ENCODE measurements around the gene CREBBP.

CREBBP gene

DNA sequence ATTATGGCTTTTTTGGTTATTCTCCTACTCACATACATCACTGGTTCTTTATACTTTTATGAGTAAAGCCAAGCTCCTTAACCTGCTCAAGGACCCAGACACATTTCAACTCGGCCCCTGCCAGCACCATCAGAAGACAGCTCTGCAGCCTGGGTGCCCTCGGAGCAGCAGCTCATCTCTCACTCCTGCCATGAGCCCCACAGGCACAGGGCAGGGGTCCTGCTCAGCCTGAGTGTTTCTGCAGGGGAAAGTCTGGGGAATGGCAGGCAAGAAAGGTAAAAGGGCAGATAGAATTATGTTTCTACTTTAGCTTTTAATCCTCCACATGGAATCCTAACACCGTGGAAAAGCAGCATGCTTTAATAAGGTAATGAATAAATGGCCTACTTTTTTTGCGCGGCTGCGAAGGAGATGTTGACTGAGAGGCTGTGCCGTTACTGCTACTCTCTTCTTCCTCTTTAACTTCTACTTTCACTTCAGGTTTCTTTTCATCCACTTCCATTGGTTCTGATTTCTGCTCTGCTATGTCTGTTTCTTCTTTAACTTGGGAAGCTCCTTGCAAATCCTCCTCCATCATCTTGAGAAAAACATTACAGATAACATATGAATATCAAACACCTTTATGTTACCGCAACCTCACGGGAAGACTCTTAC, 113.1 kb downstream of the CREBBP start:
- no peak for DNase-seq (ENCODE audit: low spot score)

DNA sequence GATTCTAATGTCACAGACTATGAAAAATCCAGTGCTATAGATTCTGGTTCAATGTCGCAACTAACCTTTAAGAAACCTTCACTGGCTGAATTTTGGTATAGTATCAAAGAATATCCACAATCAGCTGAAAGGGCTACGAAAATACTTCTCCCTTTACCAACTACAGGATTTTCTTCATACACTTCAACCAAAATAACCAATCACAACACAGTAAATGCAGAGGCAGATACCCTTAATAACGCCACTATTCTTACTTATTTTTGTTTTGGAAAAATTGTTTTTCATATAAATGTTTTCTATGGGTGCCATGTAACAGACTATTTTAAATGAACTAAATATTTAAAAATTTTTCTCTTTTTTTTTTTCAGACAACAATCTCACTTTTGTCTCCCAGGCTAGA, 114.3 kb downstream of the CREBBP start:
- no peak for DNase-seq (ENCODE audit: low spot score)

DNA sequence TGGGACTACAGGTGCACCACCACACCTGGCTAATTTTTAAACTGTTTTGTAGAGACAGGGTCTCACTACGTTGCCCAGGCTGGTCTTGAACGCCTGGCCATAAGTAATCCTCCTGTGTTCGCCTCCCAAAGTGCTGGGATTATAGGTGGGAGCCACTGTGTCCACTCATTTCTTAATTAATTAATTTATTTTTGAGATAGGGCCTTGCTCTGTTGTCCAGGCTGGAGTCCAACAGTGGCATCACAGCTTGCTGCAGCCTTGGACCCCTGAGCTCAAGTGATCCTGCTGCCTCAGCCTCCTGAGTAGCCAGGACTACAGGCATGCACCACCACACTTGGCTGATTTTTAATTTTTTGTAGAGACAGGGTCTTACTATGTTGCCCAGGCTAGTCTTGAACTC, 116.1 kb downstream of the CREBBP start:
- DNase-seq (ENCODE audit: low spot score): no peak

DNA sequence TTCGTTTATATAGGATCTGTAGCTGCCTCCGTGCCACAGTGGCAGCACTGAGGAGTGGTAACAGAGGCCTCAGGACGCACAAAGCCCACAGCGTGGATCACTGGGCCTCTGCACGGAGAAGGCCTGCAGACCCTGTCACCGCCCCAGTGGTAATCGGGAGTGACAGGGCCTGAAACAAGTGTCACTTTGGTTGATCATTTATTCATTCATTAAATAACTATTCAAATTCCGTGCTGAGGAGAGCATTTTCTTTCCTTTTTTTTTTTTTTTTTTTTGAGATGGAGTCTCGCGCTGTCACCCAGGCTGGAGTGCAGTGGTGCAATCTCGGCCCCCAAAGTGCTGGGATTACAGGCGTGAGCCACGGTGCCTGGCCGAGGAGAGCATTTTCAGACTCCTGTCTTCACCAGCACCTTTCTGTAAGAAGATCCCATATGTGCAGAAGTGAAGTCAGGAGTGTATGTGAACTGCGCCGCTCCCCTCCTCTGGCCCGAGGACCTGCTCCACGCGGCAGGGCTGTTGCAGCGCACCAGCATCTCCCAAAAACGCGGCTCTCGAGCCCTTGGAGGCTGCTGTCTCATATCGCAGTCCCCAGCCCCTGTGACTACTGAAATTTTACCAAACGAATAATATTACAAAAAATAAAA, 118.3 kb downstream of the CREBBP start:
- DNase-seq (ENCODE audit: low spot score): no peak

DNA sequence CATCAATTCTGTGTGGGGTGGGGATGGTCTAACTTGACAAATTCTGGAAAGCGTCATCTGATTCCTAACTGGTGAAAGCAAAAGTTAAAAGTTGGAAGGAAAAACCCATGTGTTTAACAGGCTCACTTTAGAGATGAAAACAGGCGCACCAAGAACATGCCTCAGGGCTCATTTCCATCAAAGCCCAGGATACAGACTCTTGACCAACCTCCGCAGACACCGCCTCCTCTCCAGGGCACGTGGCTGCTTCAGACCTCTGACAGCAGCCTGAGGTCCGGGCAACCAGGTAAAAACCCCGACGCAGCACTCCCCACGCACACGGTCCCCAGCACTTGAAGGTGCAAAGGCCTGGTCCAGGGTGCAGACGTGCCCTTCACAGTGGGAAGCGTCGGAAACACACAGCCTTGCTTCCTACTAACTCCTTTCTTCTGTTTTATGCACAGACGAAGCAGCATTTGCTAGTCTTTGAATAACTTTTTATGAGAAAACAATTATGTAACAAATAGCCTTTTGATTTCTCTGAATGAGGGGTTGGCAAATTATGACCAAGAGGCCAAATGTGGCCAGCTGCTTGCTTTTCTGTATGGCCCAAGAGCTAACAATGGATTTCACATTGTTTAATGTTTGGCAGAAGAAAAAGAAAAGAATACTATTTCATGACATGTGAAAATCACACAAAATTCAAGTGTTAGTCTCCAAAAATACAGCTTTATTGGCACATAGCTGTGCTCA, 119.0 kb downstream of the CREBBP start:
- no peak for DNase-seq (ENCODE audit: low spot score)

DNA sequence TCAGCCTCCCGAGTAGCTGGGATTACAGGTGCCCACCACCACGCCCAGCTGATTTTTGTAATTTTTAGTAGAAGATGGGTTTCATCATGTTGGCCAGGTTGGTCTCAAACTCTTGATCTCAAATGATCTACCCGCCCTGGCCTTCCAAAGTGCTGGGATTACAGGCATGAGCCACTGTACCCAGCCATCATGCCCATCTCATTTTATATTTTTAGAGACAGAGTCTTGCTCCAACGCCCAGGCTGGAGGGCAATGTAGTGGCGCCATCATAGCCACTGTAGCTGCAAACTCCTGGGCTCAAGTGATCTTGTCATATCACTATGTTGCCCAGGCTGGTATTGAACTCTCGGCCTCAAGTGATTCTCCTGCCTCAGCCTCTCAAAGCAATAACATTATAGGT, 120.0 kb downstream of the CREBBP start:
- no peak for DNase-seq (ENCODE audit: low spot score)

DNA sequence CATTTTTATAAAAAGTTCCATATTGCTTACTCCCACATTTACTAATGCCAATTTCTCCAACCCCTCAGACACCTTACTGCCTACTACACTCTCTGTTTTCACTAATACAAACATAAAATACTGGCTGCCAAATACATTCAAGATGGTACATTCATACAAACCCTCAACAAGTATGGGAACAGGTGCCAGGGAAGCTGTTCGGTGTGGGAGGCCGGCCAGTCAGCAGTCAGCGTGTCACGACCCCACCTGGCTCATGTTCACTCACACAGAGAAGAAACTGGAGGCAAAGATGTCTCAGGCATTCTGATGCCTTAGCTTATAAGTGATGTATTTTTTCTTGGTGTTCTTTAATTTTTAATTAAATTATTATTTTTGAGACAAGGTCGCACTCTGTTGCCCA, 120.8 kb downstream of the CREBBP start:
- no peak for DNase-seq (ENCODE audit: low spot score)

DNA sequence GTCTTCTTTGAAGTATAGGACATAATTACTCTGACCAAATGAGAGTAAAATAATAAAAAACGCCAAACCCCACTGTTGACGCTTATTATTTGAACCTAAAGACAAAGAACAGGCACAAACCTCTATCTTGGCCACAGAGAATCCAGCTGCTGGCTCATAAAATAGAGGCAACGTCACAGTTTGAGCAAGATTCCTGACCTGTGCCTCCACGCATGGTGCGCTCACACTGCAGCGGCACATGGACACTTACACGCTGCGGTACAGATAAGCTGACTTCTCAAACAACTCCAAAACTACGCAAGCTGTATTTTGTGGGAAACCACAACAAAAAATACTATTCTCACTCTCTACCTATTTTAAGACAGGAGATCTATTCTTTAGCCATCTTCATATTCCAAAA, 124.4 kb downstream of the CREBBP start:
- DNase-seq (ENCODE audit: low spot score): no peak

DNA sequence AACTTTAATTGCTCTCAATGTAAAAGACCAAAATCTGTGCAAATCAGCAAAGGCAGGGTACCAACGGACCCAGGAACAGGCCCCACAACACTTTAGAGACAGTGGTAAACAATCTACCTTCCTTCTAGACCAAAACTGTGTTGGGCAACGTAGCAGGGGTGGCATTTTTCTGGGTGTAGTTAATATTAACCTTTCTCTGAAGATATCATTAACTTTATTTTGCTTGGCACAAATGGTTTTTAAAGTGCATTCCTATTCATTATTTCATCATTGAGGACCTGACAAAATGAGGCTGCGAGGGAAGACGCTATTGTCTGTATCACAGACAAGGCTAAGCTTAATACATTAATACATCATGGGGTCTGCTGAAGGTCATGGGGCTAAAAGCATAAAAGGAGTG, 125.3 kb downstream of the CREBBP start:
- no peak for DNase-seq (ENCODE audit: low spot score)

DNA sequence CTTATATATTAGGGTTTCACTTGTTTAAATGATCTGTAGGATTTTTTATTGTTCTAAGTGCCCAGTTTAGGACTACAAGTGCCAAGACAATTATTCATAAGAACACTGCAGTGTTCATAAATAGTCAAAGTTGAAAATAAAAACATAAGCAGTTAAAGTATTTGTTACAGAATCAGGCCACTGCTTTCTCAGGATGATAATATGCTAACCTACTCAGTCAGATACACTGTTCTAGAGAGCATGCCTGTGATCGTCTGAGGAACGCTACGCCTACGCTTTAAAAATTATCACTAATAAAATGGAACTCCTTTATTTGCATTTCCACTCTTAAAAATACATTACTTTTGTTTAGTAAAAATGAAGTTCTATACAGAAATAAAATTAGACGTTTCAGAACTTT, 125.7 kb downstream of the CREBBP start:
- DNase-seq (ENCODE audit: low spot score): no peak

DNA sequence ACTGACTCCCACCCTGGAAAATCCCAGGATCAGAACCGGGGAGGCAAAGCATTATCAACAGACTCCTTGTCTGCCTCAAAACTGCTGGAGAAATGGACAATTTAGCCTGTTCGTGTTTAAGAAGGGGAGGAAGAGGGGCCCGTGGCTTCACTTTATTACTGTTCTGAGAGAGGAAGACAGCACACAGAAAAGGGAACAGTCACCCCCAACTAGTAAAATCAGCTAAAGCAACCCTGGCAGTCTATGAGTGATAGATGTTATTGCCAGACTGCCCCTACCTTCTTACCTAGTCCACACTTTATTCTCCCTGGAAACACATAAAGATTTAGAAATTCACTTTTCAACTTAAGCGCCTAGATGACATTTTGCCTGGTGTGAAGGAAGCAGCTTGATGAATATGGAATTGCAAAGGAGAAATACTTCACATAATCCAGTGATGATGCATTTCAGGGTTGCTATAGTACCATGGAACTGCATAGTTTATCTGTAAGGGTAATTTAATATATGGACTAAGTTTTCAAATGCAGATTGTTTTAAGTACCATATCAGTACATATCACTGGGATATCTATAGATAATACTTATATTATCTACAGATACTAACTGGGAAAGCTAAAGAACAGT, 126.3 kb downstream of the CREBBP start:
- DNase-seq (ENCODE audit: low spot score): no peak

DNA sequence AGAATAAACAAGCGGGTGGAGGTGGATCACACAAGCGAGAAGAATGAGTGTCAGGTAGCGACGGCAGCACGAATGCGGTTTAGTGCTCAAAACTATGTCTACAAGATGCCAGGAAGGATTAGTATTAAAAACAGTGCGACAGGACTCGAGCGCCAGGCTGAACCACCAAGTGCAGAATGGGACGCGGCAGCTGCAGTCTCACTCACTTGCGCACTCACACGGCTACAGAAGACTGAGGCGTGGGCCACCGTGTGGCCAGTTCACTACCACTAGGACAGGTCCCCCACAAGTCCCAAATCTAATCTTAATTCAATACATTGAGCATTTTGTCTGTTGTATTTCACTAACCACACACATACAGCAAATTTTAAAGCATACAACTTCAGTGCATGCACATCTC, 127.5 kb downstream of the CREBBP start:
- DNase-seq (ENCODE audit: low spot score): no peak

DNA sequence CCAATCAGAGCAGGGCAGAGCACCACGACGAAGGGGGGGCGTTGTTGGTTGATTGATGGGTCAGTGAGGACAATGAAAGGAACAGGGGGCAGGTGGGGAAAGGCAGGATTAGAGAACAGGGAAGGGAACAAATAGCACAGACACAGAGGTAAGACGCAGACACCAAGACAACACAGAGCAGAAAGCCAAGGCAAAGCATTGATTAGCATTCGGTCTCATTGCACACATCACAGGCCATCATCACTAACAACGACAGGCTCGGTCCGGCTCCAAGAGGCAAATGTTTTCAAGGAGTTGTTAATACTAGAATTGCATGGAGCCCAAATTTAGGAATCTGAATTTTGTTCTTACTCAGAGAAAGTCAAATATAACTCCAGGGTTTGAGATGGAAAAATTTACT, 128.6 kb downstream of the CREBBP start:
- DNase-seq (ENCODE audit: low spot score): no peak

DNA sequence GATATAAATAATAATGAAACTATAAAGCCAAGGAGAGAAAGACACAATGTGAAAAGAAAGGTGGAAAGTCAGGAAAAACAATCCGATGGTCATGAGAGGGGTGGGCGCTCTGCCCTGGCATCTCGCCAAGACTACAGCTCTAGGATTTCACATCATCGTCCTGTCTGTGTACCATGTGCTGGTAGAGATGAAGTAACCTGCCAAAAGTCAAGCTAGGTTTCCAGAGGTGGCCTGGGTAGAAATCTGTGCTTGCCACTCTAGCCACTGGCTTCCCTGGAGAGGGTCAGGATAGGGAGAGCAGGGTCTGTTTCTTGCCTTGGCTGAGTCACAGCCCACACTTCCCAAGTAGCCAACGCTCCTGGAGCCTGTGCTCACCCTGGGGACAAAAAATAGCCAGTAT, 132.2 kb downstream of the CREBBP start:
- no peak for DNase-seq (ENCODE audit: low spot score)

DNA sequence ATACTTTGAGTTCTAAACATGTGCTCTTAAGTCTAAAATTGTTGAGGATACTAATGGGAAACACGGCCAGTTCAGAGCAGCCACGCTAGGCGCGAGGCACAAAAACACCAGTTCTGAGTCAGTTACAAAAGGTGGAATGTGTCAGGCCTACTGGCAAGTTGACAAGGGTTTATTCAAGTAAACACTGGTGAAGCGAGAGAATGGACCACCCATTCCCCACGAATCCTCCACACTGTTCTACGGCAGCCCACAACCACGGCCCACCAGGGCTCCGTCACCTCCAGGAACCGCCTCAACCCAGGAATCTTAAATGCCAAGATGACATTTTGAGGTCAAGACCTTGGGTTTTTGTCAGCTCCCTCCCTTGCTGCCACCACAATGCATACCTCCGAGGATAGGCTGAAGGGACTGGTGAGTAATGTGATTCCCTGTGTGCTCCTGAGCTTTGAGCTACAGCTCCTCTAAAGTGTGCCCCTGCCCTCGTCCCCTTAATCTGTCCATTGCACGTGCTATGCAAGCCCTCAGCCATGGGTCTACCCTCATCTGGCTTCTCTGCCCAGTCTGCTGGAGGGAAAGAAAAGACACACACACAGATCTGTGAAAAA, 134.7 kb downstream of the CREBBP start:
- DNase-seq (ENCODE audit: low spot score): no peak

DNA sequence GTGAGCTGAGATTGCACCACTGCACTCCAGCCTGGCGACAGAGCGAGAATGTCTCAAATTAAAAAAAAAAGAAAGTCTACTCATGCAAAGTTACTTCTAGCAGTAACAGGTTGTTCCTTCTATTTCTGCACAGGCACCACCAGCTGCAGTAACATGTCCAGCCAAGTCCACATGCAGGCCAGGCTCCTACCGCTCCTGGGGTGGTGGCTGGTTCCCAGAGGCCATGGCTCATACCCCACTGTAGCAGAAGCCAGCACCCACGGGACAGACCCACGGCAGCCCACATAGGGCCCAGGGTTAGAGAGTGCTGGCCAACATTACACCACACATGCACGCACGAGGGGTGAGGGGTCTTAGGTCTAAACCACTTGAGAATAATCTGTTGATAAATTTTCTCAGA, 136.5 kb downstream of the CREBBP start:
- DNase-seq (ENCODE audit: low spot score): no peak

DNA sequence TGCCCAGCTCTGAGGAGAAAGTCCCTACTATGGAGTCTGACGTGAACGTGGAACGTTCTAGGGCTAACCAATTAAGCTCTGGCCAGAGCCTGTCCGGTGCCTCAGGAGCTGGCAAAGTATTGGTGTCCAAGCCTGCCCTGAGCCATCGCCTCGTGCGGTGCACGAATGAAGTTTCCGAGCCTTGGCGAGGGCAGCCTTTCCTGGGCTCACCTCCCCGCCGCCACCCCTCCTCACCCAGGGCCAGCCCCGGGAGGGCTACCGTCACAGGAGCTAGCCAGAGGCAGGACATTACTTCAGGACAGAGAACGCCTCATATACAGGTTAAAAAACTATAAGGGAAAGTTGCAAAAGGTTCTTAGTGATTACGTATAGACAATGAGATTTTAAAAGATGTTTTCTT, 139.6 kb downstream of the CREBBP start:
- DNase-seq (ENCODE audit: low spot score): no peak

DNA sequence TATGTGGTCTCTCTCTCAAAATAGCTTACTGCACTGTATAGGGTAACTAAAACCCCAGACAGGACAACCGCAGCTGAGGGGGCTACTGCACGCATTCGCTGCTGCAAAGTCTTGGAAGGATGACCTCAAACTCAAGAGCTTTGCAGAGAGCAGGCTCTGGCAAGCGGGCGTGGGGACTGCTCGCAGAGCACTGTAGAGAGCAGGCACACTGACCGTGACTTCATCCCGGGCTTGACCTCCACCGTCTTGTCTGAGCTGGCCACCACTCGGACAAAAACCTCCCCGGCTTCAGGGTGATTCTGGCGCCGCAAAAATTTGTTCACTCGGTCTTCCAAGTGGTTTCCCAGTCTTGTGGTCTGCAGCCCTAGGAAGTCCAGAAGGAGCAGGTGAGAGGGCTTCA, 140.3 kb downstream of the CREBBP start:
- no peak for DNase-seq (ENCODE audit: low spot score)

DNA sequence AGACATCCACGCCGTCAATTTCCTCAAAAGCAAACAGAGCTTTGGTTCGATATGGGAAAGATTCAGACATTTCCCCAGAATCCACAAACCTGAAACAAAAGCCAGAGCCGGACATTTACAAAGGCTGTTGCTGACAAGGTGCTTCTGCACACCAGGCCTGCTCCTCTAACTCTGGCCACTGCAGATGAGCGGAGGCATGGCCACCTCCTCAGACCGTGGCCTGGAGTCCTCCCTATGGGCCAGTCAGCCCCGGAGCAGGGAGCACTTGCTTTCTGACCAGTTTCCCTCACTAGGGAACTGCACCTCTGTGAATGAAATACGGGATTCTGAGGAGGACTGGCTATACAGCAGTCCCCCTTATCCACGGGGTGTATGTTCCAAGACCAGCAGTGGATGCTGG, 140.9 kb downstream of the CREBBP start:
- no peak for DNase-seq (ENCODE audit: low spot score)

DNA sequence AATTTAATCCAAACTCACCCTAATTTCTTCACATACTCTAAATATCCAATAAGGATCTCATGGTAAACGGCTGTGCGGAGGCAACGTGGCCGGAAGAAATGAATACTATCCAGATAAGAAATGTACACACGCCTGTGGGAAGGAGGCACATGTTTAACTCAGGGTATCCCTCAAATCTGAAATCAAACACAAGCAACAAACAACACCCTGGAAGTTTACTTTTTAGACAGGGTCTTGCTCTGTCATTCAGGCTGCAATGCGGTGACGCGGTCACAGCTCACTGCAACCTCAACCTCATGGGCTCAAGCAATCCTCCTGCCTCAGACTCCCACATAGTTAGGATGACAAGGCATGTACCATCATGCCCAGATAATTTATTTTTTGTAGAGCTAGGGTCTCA, 142.0 kb downstream of the CREBBP start:
- no peak for DNase-seq (ENCODE audit: low spot score)

DNA sequence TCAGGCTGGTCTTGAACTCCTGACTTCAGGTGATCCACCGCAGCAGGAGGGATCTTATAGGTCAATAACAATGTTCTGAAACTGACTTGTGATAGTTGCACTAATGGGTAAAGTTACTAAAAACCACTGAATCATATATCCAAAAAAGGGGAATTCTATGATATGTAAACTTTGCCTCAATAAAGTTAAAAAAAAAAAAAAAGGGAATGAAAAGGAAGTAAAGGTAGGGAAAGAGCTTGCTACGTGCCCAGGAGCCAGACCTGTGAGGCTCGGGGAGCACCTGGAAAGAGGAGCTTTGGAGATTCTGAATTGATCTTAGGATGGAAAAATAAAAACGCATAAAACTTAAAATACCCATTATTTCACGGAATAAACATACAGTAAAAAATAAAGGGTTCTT, 142.4 kb downstream of the CREBBP start:
- no peak for DNase-seq (ENCODE audit: low spot score)

DNA sequence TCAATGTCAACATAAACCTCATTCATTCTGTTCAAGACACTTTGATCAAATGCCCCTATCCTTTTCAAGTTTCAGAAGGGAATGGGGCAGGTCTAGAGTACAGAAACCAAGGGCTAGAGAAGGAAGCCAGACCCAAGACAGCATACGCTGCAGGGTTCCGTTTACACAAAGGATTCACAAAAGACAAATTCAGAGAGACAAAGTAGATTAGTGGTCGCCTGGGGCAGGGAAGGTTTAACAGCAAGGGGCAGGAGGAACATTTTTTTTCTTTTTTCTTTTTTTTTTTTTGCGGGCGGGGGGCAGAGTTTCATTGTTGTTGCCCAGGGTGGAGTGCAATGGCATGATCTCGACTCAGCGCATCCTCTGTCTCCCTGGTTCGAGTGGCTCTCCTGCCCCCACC, 143.3 kb downstream of the CREBBP start:
- no peak for DNase-seq (ENCODE audit: low spot score)

DNA sequence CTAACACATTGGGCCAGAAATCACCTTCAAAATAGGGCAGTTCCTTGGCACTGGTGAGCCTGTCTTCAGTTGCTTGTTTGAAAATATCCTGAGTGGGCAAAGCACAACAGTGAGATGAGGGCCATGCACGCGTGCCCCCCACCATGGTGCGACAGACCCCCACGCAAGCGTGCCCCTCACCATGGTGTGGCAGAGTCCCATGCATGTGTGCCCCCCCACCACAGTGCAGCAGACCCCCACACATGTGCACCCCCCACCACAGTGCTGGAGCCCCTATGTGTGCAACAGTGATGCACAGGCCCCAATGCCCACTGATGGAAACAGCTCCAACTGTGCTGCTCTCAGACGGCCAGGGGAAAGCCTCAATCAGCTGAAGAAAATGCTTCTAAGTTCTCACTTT, 144.4 kb downstream of the CREBBP start:
- DNase-seq (ENCODE audit: low spot score): no peak

Measured in iPS-NIHi11 (cell line).